HFF-Myc (cell line): Measurements from ENCODE around the gene OSGIN1.

ENCODE experiments used
- DNase-seq: peaks from one replicate; pipeline ENCODE4 v3.0.0-alpha.2; 2011; ENCODE audit warnings: low read depth; ENCODE audit errors: extremely low read depth
- H3K4me3 ChIP-seq: replicated peaks from 2 replicates; pipeline ENCODE4 v1.5.1; 2011; ENCODE audit warnings: low read depth, mild to moderate bottlenecking, control low read depth, low read length
- TF ChIP-seq, protein P1 (sequence below): IDR thresholded peaks from 2 replicates; pipeline ENCODE4 v1.5.1; 2012; ENCODE audit warnings: mild to moderate bottlenecking, low read depth, low read length, control low read depth; ENCODE audit errors: missing control alignments

Gene OSGIN1

DNA sequence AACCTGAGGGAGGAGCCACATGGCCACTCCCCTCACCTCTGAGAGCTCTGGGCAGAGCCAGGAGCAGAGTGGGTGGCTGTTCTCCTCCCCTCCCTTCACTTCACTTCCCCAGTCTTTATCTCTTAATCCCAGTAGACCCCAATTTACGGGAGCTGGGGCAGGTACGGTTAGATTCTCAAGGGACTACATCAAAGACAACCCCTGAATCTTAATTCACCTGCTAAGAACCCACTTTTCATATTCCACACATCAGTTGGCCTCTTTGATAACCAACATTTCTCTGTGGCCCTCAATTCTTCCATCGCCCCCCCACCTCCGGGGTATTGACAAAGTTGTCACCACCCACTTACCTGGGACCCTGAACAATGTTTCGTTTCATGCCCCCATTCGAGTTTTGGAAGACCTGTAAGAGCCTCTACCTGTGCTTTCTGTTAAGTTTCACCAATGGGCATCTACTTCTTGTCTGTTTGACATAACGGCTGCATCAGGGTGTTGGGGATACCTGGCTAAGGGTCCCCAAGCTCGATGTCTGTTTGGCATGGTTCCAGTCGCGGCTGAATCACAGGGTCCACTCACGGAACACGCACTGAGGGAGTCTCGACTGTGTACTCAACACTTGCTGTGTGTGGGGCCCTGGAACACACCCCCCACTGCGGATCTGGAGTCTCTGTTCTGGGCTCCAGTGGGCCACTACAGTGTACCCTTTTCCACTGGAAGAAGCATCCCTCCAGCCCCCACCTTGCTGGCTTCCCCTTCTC is 61.7 kb downstream of the OSGIN1 start:
- no peak overlapping the region for H3K4me3 ChIP-seq
- DNase-seq: no peak
- TF ChIP-seq, protein P1, sequence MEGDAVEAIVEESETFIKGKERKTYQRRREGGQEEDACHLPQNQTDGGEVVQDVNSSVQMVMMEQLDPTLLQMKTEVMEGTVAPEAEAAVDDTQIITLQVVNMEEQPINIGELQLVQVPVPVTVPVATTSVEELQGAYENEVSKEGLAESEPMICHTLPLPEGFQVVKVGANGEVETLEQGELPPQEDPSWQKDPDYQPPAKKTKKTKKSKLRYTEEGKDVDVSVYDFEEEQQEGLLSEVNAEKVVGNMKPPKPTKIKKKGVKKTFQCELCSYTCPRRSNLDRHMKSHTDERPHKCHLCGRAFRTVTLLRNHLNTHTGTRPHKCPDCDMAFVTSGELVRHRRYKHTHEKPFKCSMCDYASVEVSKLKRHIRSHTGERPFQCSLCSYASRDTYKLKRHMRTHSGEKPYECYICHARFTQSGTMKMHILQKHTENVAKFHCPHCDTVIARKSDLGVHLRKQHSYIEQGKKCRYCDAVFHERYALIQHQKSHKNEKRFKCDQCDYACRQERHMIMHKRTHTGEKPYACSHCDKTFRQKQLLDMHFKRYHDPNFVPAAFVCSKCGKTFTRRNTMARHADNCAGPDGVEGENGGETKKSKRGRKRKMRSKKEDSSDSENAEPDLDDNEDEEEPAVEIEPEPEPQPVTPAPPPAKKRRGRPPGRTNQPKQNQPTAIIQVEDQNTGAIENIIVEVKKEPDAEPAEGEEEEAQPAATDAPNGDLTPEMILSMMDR: no peak

DNA sequence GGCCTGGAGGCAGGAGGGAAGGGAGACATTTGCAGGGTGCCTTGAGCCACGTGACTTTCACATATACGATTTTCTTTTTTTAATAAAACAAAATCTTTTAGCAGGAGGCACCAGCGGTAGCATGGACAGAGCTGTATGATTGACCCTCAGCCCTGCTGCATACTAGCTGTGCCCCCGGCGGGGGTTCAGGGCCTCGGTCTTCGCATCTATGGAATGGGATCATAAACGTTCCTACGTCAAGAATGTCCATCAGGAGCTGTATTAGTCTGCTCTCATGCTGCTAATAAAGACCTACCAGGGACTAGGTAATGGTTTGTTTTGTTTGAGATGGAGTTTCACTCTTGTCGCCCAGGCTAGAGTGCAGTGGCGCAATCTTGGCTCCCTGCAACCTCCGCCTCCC is 62.4 kb downstream of the OSGIN1 start:
- no peak overlapping the region for H3K4me3 ChIP-seq
- no peak for DNase-seq
- TF ChIP-seq, protein P1: no peak
